HG03354 (cell line): ENCODE results near the gene GTF3A.
A peak's percentile ranks its signal among the peaks of the same experiment; 100 is the strongest.

ENCODE experiments used
- ATAC-seq: cut with Tn5 transposase; IDR thresholded peaks from one replicate; pipeline ENCODE4 v1.9.1; 2021; ENCODE audit warnings: mild to moderate bottlenecking; ENCODE audit not compliant: unreplicated experiment, poor library complexity, severe bottlenecking

Gene GTF3A

DNA sequence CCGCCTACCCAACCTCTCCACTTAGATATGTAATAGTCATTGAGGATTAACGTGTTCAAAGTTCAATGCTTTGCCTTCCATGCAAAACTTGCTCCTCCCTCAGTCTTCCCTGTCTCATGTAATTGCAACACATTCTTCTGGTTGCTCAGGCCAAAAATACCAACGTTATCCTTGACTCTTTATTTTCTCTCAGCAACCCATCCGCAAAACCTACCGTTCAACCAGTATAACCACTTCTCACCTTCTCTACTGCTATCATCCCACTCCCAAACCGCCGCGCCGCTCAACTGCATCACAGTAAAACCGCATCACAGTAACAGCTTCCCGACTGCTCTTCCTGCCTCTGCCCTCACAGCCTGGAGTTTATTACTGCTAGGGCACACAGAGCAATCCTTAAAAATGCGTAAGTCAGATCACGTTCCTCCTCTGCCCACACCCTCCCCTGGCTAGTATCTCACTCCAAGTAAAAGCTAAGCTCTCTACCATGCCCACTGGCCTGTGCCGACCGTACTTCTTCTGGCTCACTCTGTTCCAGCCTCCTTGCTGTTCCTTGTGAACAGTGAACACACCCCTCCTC is 17.7 kb downstream of the GTF3A start:
- no peak for ATAC-seq

DNA sequence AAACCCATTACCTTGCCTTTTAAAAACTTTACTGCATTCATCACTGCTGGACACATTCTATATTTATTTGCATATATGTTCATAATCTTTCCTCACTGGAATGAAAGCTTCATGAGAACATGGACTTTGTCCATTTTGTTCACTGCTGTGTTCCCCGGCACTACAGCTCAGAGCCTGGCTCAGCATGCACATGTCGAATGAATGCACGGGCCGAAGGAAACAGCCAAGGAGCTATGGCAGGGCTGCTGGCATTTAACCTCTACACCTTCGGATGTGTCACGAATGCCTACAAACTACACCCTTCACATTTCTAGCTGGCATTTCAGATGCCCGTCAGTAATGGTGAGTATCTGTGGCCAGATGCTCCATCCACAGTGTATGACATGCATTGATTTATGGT is 18.4 kb downstream of the GTF3A start:
- ATAC-seq: no peak

DNA sequence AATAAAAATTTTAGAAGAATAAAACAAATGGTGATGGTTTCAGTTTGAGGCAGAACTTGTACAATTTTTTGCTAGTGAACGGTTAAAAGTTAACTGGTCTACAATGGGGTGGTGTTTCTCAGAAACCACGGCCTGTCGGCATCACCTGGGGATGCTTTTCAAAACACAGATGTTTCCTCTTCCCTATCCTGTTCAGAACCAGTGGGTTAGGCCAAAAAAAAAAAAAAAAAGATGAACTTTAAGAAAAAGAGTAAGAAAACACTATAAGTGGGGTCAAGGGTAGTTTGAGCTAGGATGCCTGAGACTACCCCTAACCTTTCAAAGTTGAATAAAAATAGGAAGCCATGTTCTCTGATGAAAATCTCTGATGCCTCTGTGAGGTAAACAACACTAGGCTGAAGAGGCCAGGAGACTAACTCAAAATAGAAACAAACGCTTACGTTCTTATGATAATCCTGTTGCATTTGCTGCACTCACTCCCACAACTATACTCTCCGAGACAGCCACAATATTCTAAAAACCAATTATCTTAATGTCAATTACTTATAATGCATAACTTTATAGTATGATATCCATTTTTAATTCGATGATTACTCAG is 22.7 kb downstream of the GTF3A start:
- ATAC-seq: peak; percentile 35

DNA sequence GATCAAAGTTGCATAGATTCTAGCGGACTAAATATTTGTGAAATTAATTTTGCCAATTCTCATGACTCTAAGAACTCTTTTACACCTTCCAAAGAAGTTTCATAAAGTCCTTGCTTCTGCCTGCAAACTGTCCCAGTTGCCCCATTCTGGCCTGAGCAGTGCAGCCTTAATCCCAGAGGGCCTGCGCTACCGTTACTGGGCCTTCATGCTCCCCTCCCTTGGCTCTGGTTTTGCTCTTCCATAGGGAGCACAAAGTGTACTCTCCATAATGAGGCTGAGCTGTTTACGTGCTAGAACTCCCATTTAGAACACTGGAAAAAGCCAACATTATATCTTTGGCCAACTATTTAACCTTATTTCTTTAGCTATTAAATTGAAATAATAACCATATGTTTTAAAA is 23.9 kb downstream of the GTF3A start:
- ATAC-seq: no peak

DNA sequence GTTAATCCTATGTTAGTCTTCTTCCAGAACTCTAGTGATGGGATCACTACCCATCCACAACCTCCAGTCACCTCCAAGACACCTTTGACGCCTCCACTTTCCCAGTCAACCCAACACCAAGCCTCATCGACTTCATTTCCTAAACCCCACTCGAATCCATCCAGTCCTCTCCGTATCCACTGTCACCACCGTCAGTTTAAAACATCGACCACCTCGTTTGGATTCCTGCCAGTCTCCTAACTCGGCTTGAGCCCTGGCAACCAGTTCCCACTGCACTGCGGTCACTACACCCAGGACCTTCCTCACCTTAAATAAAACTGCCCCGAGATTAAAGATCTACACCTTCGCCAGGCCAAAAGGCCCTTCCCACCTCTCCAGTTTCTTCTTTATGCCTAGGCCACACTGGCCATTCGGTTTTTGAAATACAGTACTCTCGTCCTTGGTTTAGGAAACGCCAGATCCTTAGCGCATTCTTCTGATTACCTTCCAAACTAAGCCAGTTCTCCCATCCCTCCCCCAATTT is 24.7 kb downstream of the GTF3A start:
- ATAC-seq: no peak

DNA sequence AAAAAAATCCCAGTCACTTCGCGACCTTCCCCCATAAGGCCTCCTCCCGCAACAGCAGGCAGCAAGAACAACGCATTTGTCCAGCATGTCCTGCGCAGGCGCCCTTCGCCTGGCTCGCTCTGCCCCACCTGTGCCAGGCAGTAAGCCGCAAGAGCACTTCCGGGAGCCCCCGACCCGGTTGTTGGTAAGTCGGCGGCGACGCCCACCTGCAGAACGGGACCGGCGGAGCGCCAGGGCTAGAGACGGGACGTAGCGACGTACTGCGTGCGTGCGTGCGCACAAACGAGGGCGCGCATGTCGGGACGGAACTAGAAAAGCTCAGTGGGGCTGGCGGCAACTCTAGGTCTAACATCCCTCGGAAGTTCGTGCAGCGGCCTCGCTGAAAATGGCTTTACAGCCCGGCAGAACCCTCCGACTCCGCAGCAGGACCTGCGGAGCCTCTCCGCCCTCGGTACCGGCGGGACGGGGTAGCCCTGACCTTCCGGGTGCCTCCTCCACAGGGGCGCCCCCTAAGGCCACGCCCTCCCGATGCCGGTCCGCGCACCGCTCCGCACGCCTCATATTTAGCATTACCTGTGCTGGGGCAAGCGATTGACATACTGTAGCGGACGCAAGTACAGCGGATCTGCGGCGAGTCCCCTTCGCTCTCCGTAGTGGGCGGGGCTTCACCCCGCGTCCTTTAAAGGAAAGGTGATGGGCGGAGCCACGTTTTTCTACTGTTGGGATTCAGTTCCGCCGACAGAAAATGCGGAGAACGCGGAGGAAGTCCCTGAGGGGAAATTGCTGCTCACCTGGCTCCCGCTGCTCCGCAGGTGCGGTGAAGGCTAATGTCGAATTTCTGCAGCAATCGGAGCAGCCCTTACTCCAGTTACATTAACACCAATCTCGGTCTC is 25.8 kb downstream of the GTF3A start, which contains the start of gene MTIF3:
Gene MTIF3 (minus strand): TSS at position 629 of the 893 bp plus-strand sequence. CDS start 10,116 bp downstream, outside the sequence.
- peak; percentile 83 for ATAC-seq

DNA sequence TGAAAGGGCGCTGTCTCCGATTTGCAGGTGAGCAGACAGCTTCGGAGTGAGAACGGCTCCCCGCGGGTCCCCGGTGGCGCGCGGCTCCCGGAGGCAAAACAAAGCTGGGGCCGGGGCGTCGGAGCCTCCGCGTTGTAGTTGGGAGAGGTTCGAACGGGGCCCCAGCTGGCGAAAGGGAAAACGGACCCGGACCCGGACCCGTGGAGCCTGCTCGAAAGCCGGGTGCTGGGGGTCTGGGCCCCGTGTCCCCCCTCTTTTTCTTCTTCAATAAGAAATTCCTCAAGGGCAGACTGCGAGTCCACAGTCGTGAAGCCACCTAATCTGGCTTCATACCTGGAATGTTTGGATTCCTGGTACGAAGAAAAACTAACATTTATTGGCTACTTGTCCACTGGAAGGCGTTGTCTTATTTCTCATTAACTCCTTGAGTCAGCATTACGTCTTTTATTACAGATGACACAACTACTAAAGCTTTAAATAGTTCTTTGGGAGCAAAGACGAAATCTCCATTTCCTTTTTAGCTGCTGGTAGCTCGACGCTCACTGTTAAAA is 26.6 kb downstream of the GTF3A start:
- ATAC-seq: no peak

DNA sequence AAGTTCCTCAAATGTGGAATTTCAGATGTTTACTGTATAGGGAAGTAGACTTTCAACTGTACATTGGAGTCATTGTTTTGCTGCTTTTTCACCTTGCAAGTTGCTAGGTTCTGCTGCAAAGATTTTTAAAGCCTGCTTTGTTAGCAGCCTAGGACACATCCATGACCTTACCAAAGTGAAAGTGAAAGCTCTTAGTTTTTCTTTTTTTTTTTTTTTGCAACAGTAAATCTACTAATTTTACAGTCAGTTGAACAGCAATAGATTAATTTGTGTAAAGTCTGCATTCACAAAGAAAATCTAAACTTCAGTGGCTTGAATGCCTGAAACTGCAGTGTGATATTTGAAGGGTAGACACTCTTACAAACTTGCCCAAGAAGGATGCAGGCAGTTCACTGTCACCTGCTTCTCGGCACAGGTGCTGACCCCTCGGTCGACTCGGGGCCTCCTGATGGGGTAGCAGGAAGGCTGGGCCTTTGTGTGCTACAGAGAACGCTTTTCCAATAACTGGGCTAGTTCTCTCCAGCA is 31.0 kb downstream of the GTF3A start:
- ATAC-seq: no peak

DNA sequence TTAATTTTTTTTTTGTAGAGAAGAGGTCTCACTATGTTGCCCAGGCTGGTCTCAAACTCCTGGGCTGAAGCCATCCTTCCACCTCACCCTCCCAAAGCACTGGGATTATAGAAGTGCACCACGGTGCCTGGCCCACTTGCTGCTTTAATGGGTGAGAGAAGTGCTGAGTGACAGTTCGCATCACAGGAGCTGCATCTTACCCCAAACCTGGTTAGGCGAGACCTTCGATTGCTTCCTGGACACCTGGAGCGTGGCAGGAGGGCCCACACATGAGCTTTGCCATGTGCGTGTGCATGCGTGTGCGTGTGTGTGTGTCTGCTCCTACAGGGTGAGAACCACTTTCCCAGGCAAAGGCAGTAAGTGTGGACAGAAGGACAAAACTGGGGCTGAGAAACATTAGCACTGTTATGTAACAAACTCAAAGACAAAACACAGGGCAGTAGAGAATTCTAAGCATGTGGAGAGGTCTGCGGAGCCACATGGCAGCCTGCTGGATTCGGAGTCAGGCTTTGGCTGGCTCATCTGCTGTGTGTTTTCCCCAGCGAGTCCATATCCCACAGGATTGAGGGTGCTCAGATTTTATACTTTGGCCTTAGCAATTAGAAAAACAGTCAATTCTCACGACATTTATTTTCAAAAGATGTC is 37.6 kb downstream of the GTF3A start:
- ATAC-seq: no peak

DNA sequence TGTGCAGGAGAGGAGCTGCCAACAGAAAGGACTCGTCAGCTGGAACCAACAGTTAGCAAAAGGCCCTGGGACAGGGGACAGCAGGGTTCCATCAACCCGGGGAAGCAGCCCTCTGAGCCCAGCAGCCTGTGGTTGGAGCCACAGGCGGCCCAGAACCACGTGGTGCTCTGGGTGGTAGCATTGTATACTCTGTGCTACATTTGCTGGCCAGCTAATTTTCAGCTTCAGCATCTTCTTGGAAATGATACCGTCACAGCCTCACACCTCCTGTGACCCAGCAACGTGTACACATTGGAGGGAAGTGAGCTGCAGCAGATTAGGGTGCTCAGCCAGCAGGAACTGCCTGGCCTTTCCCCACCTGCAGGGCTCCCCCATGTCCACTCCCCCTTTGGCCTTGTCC is 39.1 kb downstream of the GTF3A start:
- ATAC-seq: no peak

DNA sequence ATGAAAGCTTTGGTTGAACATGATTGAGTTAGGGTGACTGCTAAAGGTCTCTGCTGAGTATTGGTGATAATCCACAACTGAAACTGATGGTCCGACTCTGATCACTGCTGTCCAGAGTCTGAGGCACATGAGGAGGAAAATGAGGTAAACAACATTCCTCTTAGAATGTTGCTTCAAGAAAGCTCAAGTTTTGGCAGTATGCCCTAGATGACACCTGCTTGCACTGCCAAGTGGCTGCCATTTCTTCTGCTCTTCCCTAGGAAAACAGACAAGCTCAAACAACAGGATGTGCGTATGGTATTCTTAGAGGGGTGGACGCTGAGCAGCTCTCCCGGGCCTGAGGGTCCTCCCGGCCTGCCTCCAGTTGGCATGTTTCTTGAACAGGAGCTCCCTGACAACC is 41.2 kb downstream of the GTF3A start:
- ATAC-seq: no peak

DNA sequence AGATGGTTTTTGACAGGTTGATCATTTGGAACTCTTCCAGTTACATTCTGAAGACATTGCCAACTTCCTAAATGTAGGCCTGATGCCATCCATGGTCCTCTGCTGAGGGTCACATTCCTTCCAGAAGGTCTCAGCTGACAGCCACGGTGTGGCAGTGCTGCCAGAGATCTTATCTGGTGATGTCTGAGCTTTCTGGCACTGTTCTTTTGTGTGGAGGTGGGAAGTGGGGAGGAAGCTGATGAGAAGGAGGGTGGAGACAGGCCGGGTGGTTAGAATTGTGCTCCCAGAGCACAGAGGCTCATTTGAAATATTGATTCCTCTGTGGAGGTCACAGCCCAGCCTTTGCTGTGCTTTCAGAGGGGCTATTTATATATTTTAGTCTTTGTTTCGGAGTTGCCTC is 42.1 kb downstream of the GTF3A start:
- no peak for ATAC-seq

DNA sequence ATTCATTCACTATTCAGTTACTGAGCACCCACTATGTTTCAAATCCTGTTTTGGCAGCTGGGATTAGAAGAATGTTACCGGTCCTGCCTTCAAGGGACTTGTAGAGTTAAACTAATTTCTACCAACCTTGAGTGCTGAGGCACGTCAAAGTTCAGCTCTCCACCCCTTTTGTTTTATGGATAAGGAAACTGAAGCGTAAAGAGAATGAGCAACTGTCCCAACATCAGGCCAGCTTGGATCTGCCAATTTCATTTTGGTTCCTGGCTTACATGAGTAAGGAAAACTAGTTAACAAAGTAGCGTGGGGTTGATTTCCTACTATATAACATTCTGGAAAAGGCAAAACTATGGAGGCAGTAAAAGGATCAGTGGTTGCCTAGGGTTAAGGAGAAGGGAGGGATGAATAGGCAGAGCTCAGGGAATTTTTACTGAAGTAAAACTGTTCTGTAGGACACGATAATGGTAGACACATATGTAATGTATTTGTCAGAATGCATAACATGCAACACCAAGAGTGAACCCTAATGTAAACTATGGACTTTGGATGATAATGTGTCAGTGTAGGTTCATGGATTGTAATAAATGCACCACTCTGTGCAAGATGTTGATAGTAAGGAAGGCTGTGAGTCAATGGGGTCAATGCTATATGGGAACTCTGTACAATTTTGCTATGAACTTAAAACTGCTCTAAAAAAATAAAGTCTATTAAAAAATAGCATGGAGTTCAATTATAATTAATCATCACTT is 45.8 kb downstream of the GTF3A start:
- ATAC-seq: no peak

DNA sequence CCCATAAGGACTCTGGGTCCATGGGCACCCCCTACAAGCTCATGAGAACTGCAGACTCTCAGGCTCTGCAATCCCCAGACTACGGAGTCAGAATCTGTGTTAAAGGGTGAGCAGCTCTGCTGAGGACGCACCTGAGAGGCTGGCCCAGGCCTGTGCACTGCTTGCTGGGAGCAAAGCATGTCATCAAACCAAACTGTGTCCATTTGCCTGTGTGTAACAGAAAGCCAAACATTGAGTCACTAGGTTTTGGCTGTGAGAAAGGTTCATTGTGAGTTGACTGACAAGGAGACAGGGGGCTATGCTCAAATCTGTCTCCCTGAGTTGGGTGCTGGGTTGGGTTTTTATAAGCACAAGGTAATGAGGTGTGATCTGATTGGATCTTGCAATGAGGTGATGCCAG is 48.0 kb downstream of the GTF3A start:
- ATAC-seq: no peak

DNA sequence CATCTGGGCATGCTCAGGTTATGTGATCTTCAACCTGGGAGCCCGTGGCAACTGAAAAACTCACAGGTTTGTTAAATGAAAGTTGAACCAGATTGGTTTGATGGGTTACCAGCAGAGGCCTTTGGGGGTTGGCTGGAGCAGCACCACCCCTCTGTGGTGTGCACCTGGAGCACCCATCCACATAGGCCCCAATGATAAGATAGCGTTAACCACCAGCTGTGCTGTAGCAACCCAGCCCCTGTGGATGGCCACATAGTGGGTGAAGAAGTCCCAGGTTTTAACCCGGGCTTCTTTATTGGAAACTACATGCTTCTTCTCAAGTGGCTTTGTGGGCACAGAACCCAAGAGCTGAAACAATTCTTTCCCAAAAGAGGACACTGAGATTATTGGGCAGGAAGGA is 48.5 kb downstream of the GTF3A start:
- ATAC-seq: no peak

DNA sequence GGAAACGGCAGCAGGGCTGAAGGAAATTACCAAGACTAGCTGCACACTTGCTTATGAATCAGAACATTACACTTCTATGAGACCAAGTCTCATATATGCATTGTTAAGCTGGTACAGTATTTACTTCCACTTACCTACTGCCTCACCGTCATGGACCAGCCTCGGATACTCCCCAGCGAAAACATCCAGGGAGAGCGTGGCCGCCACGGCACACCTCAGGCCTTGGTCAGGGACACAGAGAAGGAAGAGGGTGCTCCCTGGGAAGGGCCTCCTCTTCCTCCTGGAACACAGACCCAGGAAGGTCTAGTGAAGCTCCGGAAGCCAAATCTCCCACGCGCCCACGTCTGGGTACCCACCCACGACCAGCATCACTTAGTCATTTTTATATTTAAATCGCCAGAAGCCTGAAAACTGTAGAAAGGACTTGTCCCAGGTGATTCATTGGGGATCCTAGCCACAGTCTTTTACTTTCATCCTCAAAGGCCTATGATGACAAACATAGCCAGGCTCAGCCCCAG is 50.4 kb downstream of the GTF3A start:
- no peak for ATAC-seq

DNA sequence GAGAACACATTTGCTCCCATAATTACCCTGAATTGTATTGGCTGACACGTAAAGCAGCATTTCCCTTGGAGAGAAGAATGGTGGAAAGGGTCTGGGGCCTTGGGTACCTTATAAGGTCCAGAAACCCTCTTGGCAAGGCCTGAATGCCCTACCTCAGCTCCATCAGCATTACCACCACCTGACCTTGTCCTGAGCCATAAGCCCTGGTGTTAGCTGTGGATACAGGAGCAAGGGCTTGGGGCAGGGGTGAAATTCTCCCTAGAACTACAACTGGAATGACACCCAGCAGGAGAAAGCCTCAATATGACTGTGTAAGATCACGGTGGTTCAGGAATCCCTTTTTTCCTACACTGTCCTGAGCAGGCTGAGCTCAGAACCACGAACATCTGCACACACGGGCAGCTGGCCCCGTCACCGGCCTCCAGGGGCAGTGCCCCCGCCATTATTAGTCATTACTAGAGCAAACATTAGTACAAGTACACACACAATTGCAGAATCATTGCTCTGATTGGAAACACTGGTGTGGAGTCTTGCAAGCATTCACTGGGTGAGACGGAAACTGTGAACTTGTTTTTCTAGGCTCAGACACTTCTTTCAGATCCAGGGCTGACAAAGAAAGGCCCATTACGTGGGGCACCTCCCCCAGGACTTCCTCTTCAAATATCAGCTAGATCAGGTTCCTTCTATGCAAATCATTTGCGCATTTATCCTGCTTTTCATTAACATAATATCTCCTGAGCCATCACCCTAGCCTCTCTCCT is 52.7 kb downstream of the GTF3A start:
- peak; percentile 85 for ATAC-seq

DNA sequence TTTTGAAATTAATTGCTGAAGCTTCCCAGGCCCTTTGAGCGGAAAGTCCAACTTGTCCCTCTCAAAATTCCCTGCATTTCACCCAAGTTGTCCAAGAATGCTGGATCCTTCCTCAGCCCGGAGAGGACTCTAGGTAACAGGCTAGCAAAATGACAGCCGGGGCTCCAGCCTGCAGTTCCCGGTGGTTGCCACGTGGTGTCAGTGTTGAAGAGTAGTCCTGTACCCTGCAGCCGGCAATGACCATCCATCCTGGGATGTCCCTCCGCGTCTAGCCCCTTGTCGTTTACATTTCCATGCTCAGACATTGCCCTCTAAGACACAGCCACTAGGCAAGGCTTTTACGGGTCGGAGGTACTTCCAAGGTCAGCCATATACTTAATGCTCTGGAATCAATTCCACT is 57.3 kb downstream of the GTF3A start:
- ATAC-seq: no peak
